GM18858 (cell line): ENCODE data around the gene PRR27.
"Not testable (repeated sequence)": the region's sequence is repeated elsewhere in the genome, so short reads cannot be mapped to it uniquely, and the experiment has no call there.

ENCODE experiments used
- ATAC-seq: cut with Tn5 transposase; IDR thresholded peaks from one replicate; pipeline ENCODE4 v1.9.1; 2021; ENCODE audit not compliant: unreplicated experiment

The PRR27 gene

GRCh38 chr4:70197842-70198241, 43.8 kb downstream of the PRR27 start:
- ATAC-seq: no peak

DNA sequence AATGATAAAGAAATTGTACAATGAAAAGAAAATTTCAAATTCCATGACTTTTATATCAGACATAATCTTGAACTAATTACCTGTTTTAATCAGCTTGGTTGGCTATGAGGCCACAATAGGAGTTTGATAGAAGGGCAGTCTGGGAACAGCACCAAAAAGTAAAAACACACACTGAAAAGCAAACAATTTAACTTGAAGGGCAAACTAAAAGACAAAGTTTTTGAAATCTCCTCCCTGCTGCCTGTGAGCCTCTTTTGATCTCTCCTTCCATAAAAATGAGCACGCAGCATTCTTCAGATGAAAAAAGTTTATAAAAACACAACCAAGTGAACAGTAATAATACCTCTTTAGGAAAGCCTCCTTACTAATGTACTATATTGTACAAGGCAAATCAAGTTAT, 49.6 kb downstream of the PRR27 start:
- ATAC-seq: no peak

- not testable (repeated sequence) for ATAC-seq
Observed at GRCh38 chr4:70212752-70213151, 58.7 kb downstream of the PRR27 start.
